Neutrophil (primary cell): ENCODE measurements around the gene PLXNA4.

Experiments used
- H3K27ac ChIP-seq: fragments of 200-600 bp; sonication (generic); 2 replicates; pipeline ENCODE4 v1.5.1; 2016; ENCODE audit warnings: mild to moderate bottlenecking, moderate library complexity
- H3K27me3 ChIP-seq: fragments of 200-600 bp; sonication (generic); 2 replicates; pipeline ENCODE4 v1.6.0; 2016; ENCODE audit warnings: mild to moderate bottlenecking
- H3K36me3 ChIP-seq: fragments of 200-600 bp; sonication (generic); 2 replicates; pipeline ENCODE4 v1.5.1; 2017
- H3K4me1 ChIP-seq, 2 experiments: fragments of 200-600 bp in 1 of 2; sonication (generic) in 1 of 2; 1 replicate in 1 of 2; 2 replicates in 1 of 2; pipeline versions ENCODE4 v1.5.1 to v1.6.1; 2013 to 2016; ENCODE audit warnings: low read depth in 1 of 2, low read length in 1 of 2, mild to moderate bottlenecking in 1 of 2, moderate library complexity in 1 of 2; ENCODE audit not compliant: control insufficient read depth in 1 of 2, insufficient read depth in 1 of 2
- H3K4me3 ChIP-seq, 2 experiments: fragments of 200-600 bp in 1 of 2; sonication (generic) in 1 of 2; 1 replicate in 1 of 2; 2 replicates in 1 of 2; pipeline ENCODE4 v1.5.1; 2013 to 2016; ENCODE audit warnings: low read depth in 1 of 2, low read length in 1 of 2, mild to moderate bottlenecking in 1 of 2, moderate library complexity in 1 of 2
- H3K9me3 ChIP-seq: fragments of 200-600 bp; sonication (generic); 2 replicates; pipeline ENCODE4 v1.5.1; 2016
- CTCF ChIP-seq: fragments of 200-600 bp; sonication (generic); IDR thresholded peaks from 2 replicates; pipeline ENCODE4 v1.5.1; 2016; ENCODE audit warnings: antibody characterized with exemption

The PLXNA4 gene

GRCh38 chr7:132521423-132521822 lies 54.8 kb downstream of the PLXNA4 start:
- Histone ChIP-seq H3K36me3 (no peaks in the 10 kb centered on the region), H3K27me3 (no peaks in the 10 kb centered on the region), H3K4me1 (no peaks in the 10 kb centered on the region), H3K9me3 (no peaks in the 10 kb centered on the region), H3K27ac (no peak overlapping the region), H3K4me3 (no peak overlapping the region)
- TF ChIP-seq CTCF: no peak

- Histone ChIP-seq H3K9me3 (no peaks in the 10 kb centered on the region), H3K36me3 (no peaks in the 10 kb centered on the region), H3K27ac (no peak overlapping the region), H3K4me1 (no peaks in the 10 kb centered on the region), H3K27me3 (no peaks in the 10 kb centered on the region), H3K4me3 (no peak overlapping the region)
- TF ChIP-seq CTCF: no peak
Observed at GRCh38 chr7:132520591-132521280, 55.5 kb downstream of the PLXNA4 start.

GRCh38 chr7:132519936-132520335 lies 56.3 kb downstream of the PLXNA4 start:
- no peaks in the 10 kb centered on the region for H3K4me1 ChIP-seq
- TF ChIP-seq CTCF: no peak
- no peak overlapping the region for H3K4me3 ChIP-seq
- no peaks in the 10 kb centered on the region for H3K9me3 ChIP-seq
- H3K27ac ChIP-seq: no peak overlapping the region
- H3K36me3 ChIP-seq: no peaks in the 10 kb centered on the region
- no peaks in the 10 kb centered on the region for H3K27me3 ChIP-seq

GRCh38 chr7:132518839-132519173 lies 57.5 kb downstream of the PLXNA4 start:
- TF ChIP-seq CTCF: no peak
- no peak overlapping the region for H3K27ac ChIP-seq
- H3K4me3 ChIP-seq: no peak overlapping the region

GRCh38 chr7:132518102-132518838 lies 58.0 kb downstream of the PLXNA4 start:
- H3K27me3 ChIP-seq: no peaks in the 10 kb centered on the region
- no peak for TF ChIP-seq CTCF

More at GRCh38 chr7:132518839-132519173, 57.5 kb downstream of the PLXNA4 start:
- Histone ChIP-seq H3K27me3 (no peaks in the 10 kb centered on the region), H3K36me3 (no peaks in the 10 kb centered on the region), H3K4me1 (no peaks in the 10 kb centered on the region), H3K9me3 (no peaks in the 10 kb centered on the region)

More at GRCh38 chr7:132518102-132518838, 58.0 kb downstream of the PLXNA4 start:
- H3K4me1 ChIP-seq: no peaks in the 10 kb centered on the region
- no peak overlapping the region for H3K27ac ChIP-seq
- H3K36me3 ChIP-seq: no peaks in the 10 kb centered on the region
- no peak overlapping the region for H3K4me3 ChIP-seq
- H3K9me3 ChIP-seq: no peaks in the 10 kb centered on the region
